Thoracic aorta (tissue), 2 donors: ENCODE results near the gene HMG20B. TPM values are rescaled to one million over a fixed set of nuclear protein-coding genes. Genes with fewer than 3 reads are reported as not detected.

Source experiments
- ATAC-seq: fragments of 150-250 bp; one replicate; pipeline ENCODE4 v1.8.0; 2017; ENCODE audit warnings: low read depth; ENCODE audit not compliant: insufficient number of reproducible peaks, low FRiP score
- DNase-seq: peaks from one replicate; pipeline ENCODE4 v3.0.0-alpha.2; 2020; ENCODE audit warnings: low spot score
- H3K27ac ChIP-seq, 2 donors: fragments of 200-600 bp; sonication (generic); 1 replicate in 1 of 2; 2 replicates in 1 of 2; pipeline ENCODE4 v1.5.1; 2016; ENCODE audit warnings: mild to moderate bottlenecking in 2 of 2, moderate library complexity in 2 of 2
- H3K27me3 ChIP-seq: fragments of 200-600 bp; sonication (generic); replicated peaks from 2 replicates; pipeline ENCODE4 v1.6.0; 2016; ENCODE audit warnings: mild to moderate bottlenecking; ENCODE audit not compliant: insufficient read depth
- H3K36me3 ChIP-seq: fragments of 200-600 bp; sonication (generic); one replicate; pipeline ENCODE4 v1.5.1; 2016
- H3K4me1 ChIP-seq, 2 donors: fragments of 200-600 bp; sonication (generic); 1 replicate in 1 of 2; 2 replicates in 1 of 2; pipeline versions ENCODE4 v1.5.1 to v1.6.0; 2016; ENCODE audit warnings: low read depth in 2 of 2, mild to moderate bottlenecking in 1 of 2; ENCODE audit not compliant: control insufficient read depth in 1 of 2
- H3K4me3 ChIP-seq: fragments of 200-600 bp; sonication (generic); 2 replicates; pipeline ENCODE4 v1.5.1; 2016; ENCODE audit warnings: mild to moderate bottlenecking
- H3K9me3 ChIP-seq: fragments of 200-600 bp; sonication (generic); 2 replicates; pipeline ENCODE4 v1.5.1; 2016
- total RNA-seq, 2 donors: library from RNA; depleted of rRNA; stranded (reverse); fragments of >200 nt; gene quantifications; one replicate each; pipeline versions ENCODE4 v1.1.0 to v1.2.3, GENCODE V29; 2016
- TF ChIP-seq, protein P1 (sequence below): fragments of 200-600 bp; sonication (generic); IDR thresholded peaks from one replicate; pipeline ENCODE4 v1.5.1; 2019; ENCODE audit warnings: antibody characterized with exemption

Gene HMG20B
- total RNA-seq, 2 donors from 2014 or later, result 90.8 to 120 TPM

DNA sequence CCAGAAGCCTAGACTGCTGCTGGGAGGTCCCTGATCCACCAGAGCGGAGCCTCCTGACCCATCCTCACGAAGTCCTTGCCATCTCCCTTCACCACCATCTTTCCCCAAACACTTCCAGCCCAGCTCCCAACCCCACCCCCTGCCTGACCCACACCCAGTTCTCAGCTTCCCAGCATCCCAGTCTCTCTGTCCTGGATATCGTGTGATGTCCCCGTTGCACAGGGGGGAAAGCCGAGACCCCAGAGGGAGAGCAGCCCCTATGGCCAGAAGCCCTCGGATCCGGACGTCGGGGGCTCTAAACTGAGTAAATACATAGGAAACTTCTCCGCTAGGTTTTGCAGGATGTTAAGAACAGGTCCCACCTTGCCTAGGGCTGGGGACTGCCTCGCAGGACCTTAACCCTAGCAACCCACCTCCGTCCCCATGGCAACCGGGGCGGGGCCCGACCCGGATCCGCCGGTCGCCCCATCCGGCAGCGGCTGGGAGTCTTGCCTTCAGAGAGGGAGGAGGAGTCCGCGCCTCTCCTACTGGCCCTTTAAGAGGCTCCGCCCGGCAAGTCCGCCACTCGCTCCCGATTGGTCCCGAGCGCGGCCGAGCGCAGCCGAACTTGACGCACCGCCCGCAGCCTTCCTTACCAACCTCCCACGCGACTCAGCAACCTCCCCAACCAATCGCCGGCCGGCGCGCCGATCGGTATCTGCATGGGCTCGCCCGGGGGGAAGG is 451 bp upstream of the HMG20B start:
- Histone ChIP-seq H3K4me1 (peaks cover 17 to 24% of the 10 kb centered on the region in 2 donors), H3K9me3 (no peaks in the 10 kb centered on the region), H3K4me3 (peak overlapping the region; percentile 91), H3K27ac (no peak overlapping the region), H3K36me3 (no peaks in the 10 kb centered on the region), H3K27me3 (no peaks in the 10 kb centered on the region)
- TF ChIP-seq, protein P1, sequence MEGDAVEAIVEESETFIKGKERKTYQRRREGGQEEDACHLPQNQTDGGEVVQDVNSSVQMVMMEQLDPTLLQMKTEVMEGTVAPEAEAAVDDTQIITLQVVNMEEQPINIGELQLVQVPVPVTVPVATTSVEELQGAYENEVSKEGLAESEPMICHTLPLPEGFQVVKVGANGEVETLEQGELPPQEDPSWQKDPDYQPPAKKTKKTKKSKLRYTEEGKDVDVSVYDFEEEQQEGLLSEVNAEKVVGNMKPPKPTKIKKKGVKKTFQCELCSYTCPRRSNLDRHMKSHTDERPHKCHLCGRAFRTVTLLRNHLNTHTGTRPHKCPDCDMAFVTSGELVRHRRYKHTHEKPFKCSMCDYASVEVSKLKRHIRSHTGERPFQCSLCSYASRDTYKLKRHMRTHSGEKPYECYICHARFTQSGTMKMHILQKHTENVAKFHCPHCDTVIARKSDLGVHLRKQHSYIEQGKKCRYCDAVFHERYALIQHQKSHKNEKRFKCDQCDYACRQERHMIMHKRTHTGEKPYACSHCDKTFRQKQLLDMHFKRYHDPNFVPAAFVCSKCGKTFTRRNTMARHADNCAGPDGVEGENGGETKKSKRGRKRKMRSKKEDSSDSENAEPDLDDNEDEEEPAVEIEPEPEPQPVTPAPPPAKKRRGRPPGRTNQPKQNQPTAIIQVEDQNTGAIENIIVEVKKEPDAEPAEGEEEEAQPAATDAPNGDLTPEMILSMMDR, result no peak
- ATAC-seq (peak; percentile 94), DNase-seq (peak; percentile 100)

DNA sequence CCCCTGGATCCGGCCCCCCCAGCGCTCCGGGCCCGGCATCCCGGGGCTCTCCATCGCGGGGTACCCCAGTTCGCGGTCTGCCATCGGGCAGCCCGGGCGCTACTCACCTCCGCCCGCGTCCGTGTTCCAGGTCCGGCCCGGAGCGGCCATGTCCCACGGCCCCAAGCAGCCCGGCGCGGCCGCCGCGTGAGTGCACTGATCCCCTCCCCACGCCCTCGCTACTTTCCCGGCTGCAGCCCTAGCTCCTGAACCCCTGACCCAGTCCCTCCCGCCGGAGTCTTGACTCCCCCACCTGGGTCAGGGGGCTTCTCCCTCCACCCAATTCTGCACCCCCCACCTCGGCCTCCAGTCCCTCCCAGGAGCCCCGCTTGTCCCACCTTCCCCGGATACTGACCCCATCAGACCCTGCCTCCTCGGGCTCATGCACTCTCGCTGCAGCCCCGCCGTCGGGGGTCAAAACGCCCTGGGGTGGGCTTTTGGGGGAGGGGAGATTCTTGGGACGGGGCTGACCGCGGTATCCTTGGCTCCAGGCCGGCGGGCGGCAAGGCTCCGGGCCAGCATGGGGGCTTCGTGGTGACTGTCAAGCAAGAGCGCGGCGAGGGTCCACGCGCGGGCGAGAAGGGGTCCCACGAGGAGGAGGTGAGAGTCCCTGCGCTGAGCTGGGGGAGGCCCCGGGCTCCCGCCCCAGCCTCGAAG is 566 bp downstream of the HMG20B start:
- H3K27ac ChIP-seq, result peak overlapping the region in 1 of 2 donors; percentile 54
- no peak for ATAC-seq
- no peaks in the 10 kb centered on the region for H3K9me3 ChIP-seq
- no peaks in the 10 kb centered on the region for H3K36me3 ChIP-seq
- H3K4me1 ChIP-seq, result peaks cover 17 to 24% of the 10 kb centered on the region in 2 donors
- TF ChIP-seq, protein P1, result no peak
- DNase-seq, result no peak
- H3K4me3 ChIP-seq, result peak overlapping the region; percentile 91
- no peaks in the 10 kb centered on the region for H3K27me3 ChIP-seq

DNA sequence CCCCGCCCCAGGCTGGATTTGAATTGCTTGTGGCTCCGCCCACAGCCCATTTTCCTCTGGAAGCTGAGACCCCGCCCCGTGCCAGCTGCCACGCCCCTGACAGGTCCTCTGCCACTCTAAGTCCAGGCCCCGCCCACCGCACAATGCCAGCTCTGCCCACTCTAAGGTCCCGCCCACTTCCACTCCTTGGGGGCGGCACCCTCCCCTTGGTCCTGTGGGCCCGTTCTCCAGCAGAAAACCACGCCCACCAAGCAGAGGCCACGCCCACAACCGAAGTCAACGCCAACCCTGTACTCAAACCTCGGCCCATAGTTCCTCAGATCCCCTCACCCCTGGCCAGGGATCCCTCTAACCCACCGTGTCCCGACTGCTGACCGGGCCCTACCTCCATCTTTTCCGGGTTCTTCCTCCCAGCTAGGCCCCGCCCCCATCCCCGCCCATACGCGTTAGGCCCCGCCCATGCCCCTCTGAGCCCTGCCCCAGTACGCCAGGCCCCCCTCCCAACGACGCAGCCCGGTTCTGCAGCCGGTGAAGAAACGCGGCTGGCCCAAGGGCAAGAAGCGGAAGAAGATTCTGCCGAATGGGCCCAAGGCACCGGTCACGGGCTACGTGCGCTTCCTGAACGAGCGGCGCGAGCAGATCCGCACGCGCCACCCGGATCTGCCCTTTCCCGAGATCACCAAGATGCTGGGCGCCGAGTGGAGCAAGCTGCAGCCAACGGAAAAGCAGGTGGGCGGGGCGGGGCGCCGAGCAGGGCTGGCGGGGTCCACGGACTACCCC is 1.3 kb downstream of the HMG20B start:
- Histone ChIP-seq H3K27ac (no peak overlapping the region), H3K4me1 (peaks cover 17 to 24% of the 10 kb centered on the region in 2 donors), H3K36me3 (no peaks in the 10 kb centered on the region), H3K27me3 (no peaks in the 10 kb centered on the region), H3K4me3 (peak overlapping the region; percentile 91), H3K9me3 (no peaks in the 10 kb centered on the region)
- DNase-seq, result peak; percentile 68
- peak; percentile 12 for ATAC-seq
- TF ChIP-seq, protein P1, result no peak

- peaks cover 17 to 28% of the 10 kb centered on the region in 2 donors for H3K4me1 ChIP-seq
- TF ChIP-seq, protein P1, result no peak
- H3K27ac ChIP-seq, result no peak overlapping the region
- DNase-seq (no peak), ATAC-seq (no peak)
- no peaks in the 10 kb centered on the region for H3K9me3 ChIP-seq
- H3K27me3 ChIP-seq, result no peaks in the 10 kb centered on the region
- H3K4me3 ChIP-seq, result no peak overlapping the region
- H3K36me3 ChIP-seq, result no peaks in the 10 kb centered on the region
Measured at GRCh38 chr19:3575260-3575741, 2.6 kb downstream of the HMG20B start.
